ENCODE results near the gene MRPL42.

The MRPL42 gene

GRCh38 chr12:93449277-93449676 is 18.0 kb upstream of the MRPL42 start:
- H3K9me3 ChIP-seq (ENCODE audit: control insufficient read depth, insufficient read depth, low read length) = no peaks in the 10 kb centered on the region
- H3K36me3 ChIP-seq (ENCODE audit: control insufficient read depth, low read length) = no peaks in the 10 kb centered on the region
- no peak overlapping the region for H3K4me3 ChIP-seq (ENCODE audit: low read length)
- H3K9me2 ChIP-seq (replicated peaks; ENCODE audit: control insufficient read depth, low read length) = no peaks in the 10 kb centered on the region
- no peaks in the 10 kb centered on the region for H3K79me2 ChIP-seq (ENCODE audit: control insufficient read depth, low read length)
- H3K27me3 ChIP-seq (ENCODE audit: control insufficient read depth, low read length) = no peaks in the 10 kb centered on the region
- no peaks in the 10 kb centered on the region for H3F3A ChIP-seq (ENCODE audit: control insufficient read depth, insufficient read depth)
- H4K20me1 ChIP-seq (ENCODE audit: control insufficient read depth, insufficient read depth, low read depth, low read length) = no peaks in the 10 kb centered on the region
- H3K4me2 ChIP-seq (ENCODE audit: low read length) = no peak overlapping the region
- H3K27ac ChIP-seq (ENCODE audit: low read depth, low read length) = no peak overlapping the region
- TF ChIP-seq EZH2phosphoT487 (IDR thresholded peaks at IDR 0.05; ENCODE audit: borderline replicate concordance, low read length) = no peak
- TF ChIP-seq CTCF (IDR thresholded peaks at IDR 0.05; ENCODE audit: low read depth, low read length, poor library complexity, severe bottlenecking) = no peak
- peaks cover 12% of the 10 kb centered on the region for H3K4me1 ChIP-seq (ENCODE audit: control insufficient read depth, low read length)

GRCh38 chr12:93451423-93452158 is 15.7 kb upstream of the MRPL42 start:
- no peaks in the 10 kb centered on the region for H3K27me3 ChIP-seq (ENCODE audit: control insufficient read depth, low read length)
- no peaks in the 10 kb centered on the region for H4K20me1 ChIP-seq (ENCODE audit: control insufficient read depth, insufficient read depth, low read depth, low read length)
- no peak for TF ChIP-seq EZH2phosphoT487 (IDR thresholded peaks at IDR 0.05; ENCODE audit: borderline replicate concordance, low read length)
- no peak for TF ChIP-seq CTCF (IDR thresholded peaks at IDR 0.05; ENCODE audit: low read depth, low read length, poor library complexity, severe bottlenecking)
- H3K27ac ChIP-seq (ENCODE audit: low read depth, low read length) = no peak overlapping the region
- no peaks in the 10 kb centered on the region for H3K9me3 ChIP-seq (ENCODE audit: control insufficient read depth, insufficient read depth, low read length)
- no peaks in the 10 kb centered on the region for H3K36me3 ChIP-seq (ENCODE audit: control insufficient read depth, low read length)
- H3K4me1 ChIP-seq (ENCODE audit: control insufficient read depth, low read length) = peaks cover 12% of the 10 kb centered on the region
- no peaks in the 10 kb centered on the region for H3F3A ChIP-seq (ENCODE audit: control insufficient read depth, insufficient read depth)
- no peaks in the 10 kb centered on the region for H3K79me2 ChIP-seq (ENCODE audit: control insufficient read depth, low read length)
- no peak overlapping the region for H3K4me3 ChIP-seq (ENCODE audit: low read length)
- H3K4me2 ChIP-seq (ENCODE audit: low read length) = no peak overlapping the region
- H3K9me2 ChIP-seq (replicated peaks; ENCODE audit: control insufficient read depth, low read length) = no peaks in the 10 kb centered on the region

GRCh38 chr12:93453633-93454032 is 13.7 kb upstream of the MRPL42 start:
- Histone ChIP-seq H3K4me1 (ENCODE audit: control insufficient read depth, low read length) (peaks cover 12% of the 10 kb centered on the region), H3K9me3 (ENCODE audit: control insufficient read depth, insufficient read depth, low read length) (no peaks in the 10 kb centered on the region), H3K79me2 (ENCODE audit: control insufficient read depth, low read length) (no peaks in the 10 kb centered on the region), H3K27me3 (ENCODE audit: control insufficient read depth, low read length) (no peaks in the 10 kb centered on the region), H3F3A (ENCODE audit: control insufficient read depth, insufficient read depth) (no peaks in the 10 kb centered on the region), H4K20me1 (ENCODE audit: control insufficient read depth, insufficient read depth, low read depth, low read length) (no peaks in the 10 kb centered on the region), H3K9me2 (replicated peaks; ENCODE audit: control insufficient read depth, low read length) (no peaks in the 10 kb centered on the region), H3K4me2 (ENCODE audit: low read length) (no peak overlapping the region), H3K4me3 (ENCODE audit: low read length) (no peak overlapping the region), H3K27ac (ENCODE audit: low read depth, low read length) (no peak overlapping the region), H3K36me3 (ENCODE audit: control insufficient read depth, low read length) (no peaks in the 10 kb centered on the region)
- TF ChIP-seq CTCF (IDR thresholded peaks at IDR 0.05; ENCODE audit: low read depth, low read length, poor library complexity, severe bottlenecking) (no peak), EZH2phosphoT487 (IDR thresholded peaks at IDR 0.05; ENCODE audit: borderline replicate concordance, low read length) (no peak)
